Measurements from ENCODE around the gene PTPRT. TPM values are rescaled to one million over a fixed set of nuclear protein-coding genes. Genes with fewer than 3 reads are reported as not detected.

PTPRT gene
- total and polyA plus RNA-seq, 2 of the 13 experiments (the other 11 are each of a cell fraction or from before 2014, with no cell fraction given), result under 0.01 to 0.09 TPM

GRCh38 chr20:42530191-42530590, 659.5 kb downstream of the PTPRT start:
- H2AFZ ChIP-seq (ENCODE audit: low read length), result no peak overlapping the region
- H3K27ac ChIP-seq (ENCODE audit: extremely low read length, insufficient read depth, low read length), result no peak overlapping the region
- DNase-seq (ENCODE audit: low spot score) (no peak), ATAC-seq (no peak; the same call in 2 of the 3 replicates), FAIRE-seq (no peak)
- intact Hi-C loops (cut with micrococcal nuclease; ENCODE audit: unreplicated experiment) (loop anchor here (2.0 to 10.0 kb wide), 2 partner anchors 501 to 795 kb away; no protein-coding TSS in a partner anchor), in situ Hi-C loops (cut with HindIII; ENCODE audit: extremely low pct_ligation_motif_present, low pct_unique_long_range_greater_than_20kb) (loop anchor here (10.0 to 25.0 kb wide), 2 partner anchors 575 to 793 kb away; no protein-coding TSS in a partner anchor)
- H3K79me2 ChIP-seq (ENCODE audit: insufficient read depth, low read length), result no peaks in the 10 kb centered on the region
- no peaks in the 10 kb centered on the region for H3K9me3 ChIP-seq (ENCODE audit: low read length)
- no peaks in the 10 kb centered on the region for H4K20me1 ChIP-seq (ENCODE audit: insufficient read depth, low read length)
- WGBS (ENCODE audit: low lambda C conversion rate), result 49% methylated on average over 4 of the region's 4 CpGs
- no peaks in the 10 kb centered on the region for H3K36me3 ChIP-seq (replicated peaks in 1 of 2; ENCODE audit: control insufficient read depth in 1 of 2, insufficient read depth in 2 of 2, low read length in 2 of 2)
- H3K4me1 ChIP-seq (ENCODE audit: insufficient read depth, low read length), result no peaks in the 10 kb centered on the region
- no peak overlapping the region for H3K4me3 ChIP-seq (replicated peaks in 1 of 3; ENCODE audit: insufficient read depth in 1 of 3, low read depth in 2 of 3, low read length in 3 of 3)
- BruUV-seq (replicated peaks), result no TSS peak
- TF ChIP-seq ZNF816 (CRISPR knock-in tag; IDR thresholded peaks at IDR 0.05; ENCODE audit: borderline replicate concordance) (no peak), ATAD3A (CRISPR knock-in tag; IDR thresholded peaks at IDR 0.05) (no peak), NRL (CRISPR knock-in tag; IDR thresholded peaks at IDR 0.05; ENCODE audit: borderline replicate concordance) (no peak), ZNF782 (CRISPR knock-in tag; IDR thresholded peaks at IDR 0.05; ENCODE audit: borderline replicate concordance) (no peak), HOXA5 (CRISPR knock-in tag; IDR thresholded peaks at IDR 0.05) (no peak), EZH2 (conservative IDR thresholded peaks at IDR 0.05; ENCODE audit: low read depth, low read length) (no peak), CSRNP1 (CRISPR knock-in tag; IDR thresholded peaks at IDR 0.05) (no peak), FOXP1 (IDR thresholded peaks at IDR 0.05) (no peak), FOXP1 (CRISPR knock-in tag; IDR thresholded peaks at IDR 0.05) (no peak), FIP1L1 (IDR thresholded peaks at IDR 0.05; ENCODE audit: borderline replicate concordance, insufficient read depth, low read depth, low read length) (no peak), ZC3H4 (CRISPR knock-in tag; IDR thresholded peaks at IDR 0.05; ENCODE audit: borderline replicate concordance) (no peak)
- ChIA-PET POLR2A (no interaction called here), CTCF (ENCODE audit: low intra/inter-chr PET ratio, low total read pairs) (interaction anchor here (1.2 to 2.0 kb wide), 3 partner anchors 574 to 792 kb away, joined by 6 to 19 read pairs (median 7); no protein-coding TSS in a partner anchor)
- H3K9ac ChIP-seq (ENCODE audit: insufficient read depth, low read depth, low read length), result no peak overlapping the region
- H3K27me3 ChIP-seq (ENCODE audit: control insufficient read depth in 1 of 2, insufficient read depth in 2 of 2, low read length in 2 of 2), result no peaks in the 10 kb centered on the region
- H3K4me2 ChIP-seq (ENCODE audit: low read depth, low read length), result no peak overlapping the region
